WTC11 (cell line): ENCODE measurements around the gene UBAP2. TPM values are rescaled to one million over a fixed set of nuclear protein-coding genes. Genes with fewer than 3 reads are reported as not detected.

Experiments used
- ATAC-seq: fragments of 200-7000 bp; cut with Tn5 transposase; 2 replicates; pipeline ENCODE4 v1.10.0; 2021; ENCODE audit warnings: mild to moderate bottlenecking, moderate library complexity
- CTCF ChIA-PET: fragments of 300-600 bp; sonication (Branson Sonifier 250); formaldehyde crosslinking; loops from one replicate; lab custom pipeline; 2021; ENCODE audit warnings: antibody characterized with exemption; lab: Charles Lee
- POLR2A ChIA-PET: fragments of 350-600 bp; sonication (Branson Sonifier 250); formaldehyde crosslinking; loops from one replicate; lab custom pipeline; 2021; ENCODE audit warnings: antibody characterized with exemption; lab: Charles Lee
- DNase-seq: peaks from one replicate; pipeline ENCODE4 v3.0.0; 2021; ENCODE audit warnings: low spot score
- H3K27ac Mint-ChIP-seq: 2 replicates; pipeline ENCODE4 v1.8.0; 2021; ENCODE audit warnings: mixed read lengths
- H3K27me3 Mint-ChIP-seq: 2 replicates; pipeline ENCODE4 v1.8.0; 2021; ENCODE audit warnings: low read depth, mild to moderate bottlenecking, moderate library complexity, mixed read lengths
- H3K36me3 Mint-ChIP-seq: 2 replicates; pipeline ENCODE4 v1.8.0; 2021; ENCODE audit warnings: mixed read lengths
- H3K4me1 Mint-ChIP-seq: 2 replicates; pipeline ENCODE4 v1.8.0; 2022; ENCODE audit warnings: mixed read lengths
- H3K4me3 Mint-ChIP-seq: 2 replicates; pipeline ENCODE4 v1.8.0; 2021; ENCODE audit warnings: mild to moderate bottlenecking, moderate library complexity, mixed read lengths
- H3K9me3 Mint-ChIP-seq: 2 replicates; pipeline ENCODE4 v1.8.0; 2021; ENCODE audit warnings: mixed read lengths
- ARID4B ChIP-seq: sonication (generic); formaldehyde crosslinking; IDR thresholded peaks from 2 replicates; pipeline ENCODE4 v1.8.0; 2023; ENCODE audit warnings: missing genetic modification reagents, mild to moderate bottlenecking, borderline replicate concordance
- CBFB ChIP-seq: sonication (generic); formaldehyde crosslinking; IDR thresholded peaks from 2 replicates; pipeline ENCODE4 v1.8.1; 2022; ENCODE audit warnings: mild to moderate bottlenecking, low read depth, missing genetic modification reagents
- E2F5 ChIP-seq: sonication (generic); formaldehyde crosslinking; IDR thresholded peaks from 2 replicates; pipeline ENCODE4 v1.8.1; 2022; ENCODE audit warnings: mild to moderate bottlenecking, moderate library complexity, missing genetic modification reagents
- GRHL2 ChIP-seq: fragments of 250-450 bp; sonication (Bioruptor Pico); IDR thresholded peaks from 2 replicates; pipeline ENCODE4 v1.8.0; 2022; ENCODE audit warnings: mild to moderate bottlenecking, moderate library complexity; ENCODE audit not compliant: insufficient replicate concordance, severe bottlenecking
- IRF1 ChIP-seq: sonication (generic); formaldehyde crosslinking; IDR thresholded peaks from 2 replicates; pipeline ENCODE4 v1.8.0; 2023; ENCODE audit warnings: missing genetic modification reagents
- JUN ChIP-seq: sonication (generic); formaldehyde crosslinking; IDR thresholded peaks from 2 replicates; pipeline ENCODE4 v1.8.0; 2023; ENCODE audit warnings: mild to moderate bottlenecking, missing genetic modification reagents
- MYBL2 ChIP-seq: sonication (generic); formaldehyde crosslinking; IDR thresholded peaks from 2 replicates; pipeline ENCODE4 v1.8.1; 2023; ENCODE audit warnings: mild to moderate bottlenecking, moderate library complexity, missing genetic modification reagents
- NR1H2 ChIP-seq: sonication (generic); formaldehyde crosslinking; IDR thresholded peaks from 2 replicates; pipeline ENCODE4 v1.9.0; 2021; ENCODE audit warnings: mild to moderate bottlenecking, moderate library complexity, missing genetic modification reagents
- NR3C1 ChIP-seq: sonication (generic); formaldehyde crosslinking; conservative IDR thresholded peaks from 2 replicates; pipeline ENCODE4 v1.8.1; 2023; ENCODE audit warnings: low read depth, mild to moderate bottlenecking, missing genetic modification reagents
- PRRX2 ChIP-seq: fragments of 250-450 bp; sonication (Bioruptor Pico); IDR thresholded peaks from 2 replicates; pipeline ENCODE4 v1.8.0; 2021; ENCODE audit warnings: mild to moderate bottlenecking
- ZBTB21 ChIP-seq: sonication (generic); formaldehyde crosslinking; IDR thresholded peaks from 2 replicates; pipeline ENCODE4 v1.8.1; 2023; ENCODE audit warnings: mild to moderate bottlenecking, missing genetic modification reagents, borderline replicate concordance
- ZNF138 ChIP-seq: sonication (generic); formaldehyde crosslinking; conservative IDR thresholded peaks from 2 replicates; pipeline ENCODE4 v1.8.1; 2022; ENCODE audit warnings: mild to moderate bottlenecking, moderate library complexity, missing genetic modification reagents
- ZNF232 ChIP-seq: sonication (generic); formaldehyde crosslinking; IDR thresholded peaks from 2 replicates; pipeline ENCODE4 v1.8.0; 2022; ENCODE audit warnings: mild to moderate bottlenecking, missing genetic modification reagents
- ZNF281 ChIP-seq: sonication (generic); formaldehyde crosslinking; IDR thresholded peaks from 2 replicates; pipeline ENCODE4 v1.8.0; 2023; ENCODE audit warnings: mild to moderate bottlenecking, missing genetic modification reagents
- ZNF423 ChIP-seq: fragments of 250-450 bp; sonication (Bioruptor Pico); IDR thresholded peaks from 2 replicates; pipeline ENCODE4 v2.1.2; 2022; ENCODE audit warnings: mild to moderate bottlenecking, moderate library complexity
- ZNF671 ChIP-seq: fragments of 250-450 bp; sonication (Bioruptor Pico); IDR thresholded peaks from 2 replicates; pipeline ENCODE4 v1.8.0; 2021; ENCODE audit warnings: mild to moderate bottlenecking
- total RNA-seq: library from RNA; stranded (reverse); gene quantifications from 3 replicates; pipeline ENCODE4 v1.2.3, GENCODE V29; 2021
- TF ChIP-seq, protein P1 (sequence below): sonication (generic); formaldehyde crosslinking; IDR thresholded peaks from 2 replicates; pipeline ENCODE4 v1.8.1; 2022; ENCODE audit warnings: missing genetic modification reagents, borderline replicate concordance
- TF ChIP-seq, protein P2 (sequence below): fragments of 250-450 bp; sonication (Bioruptor Pico); IDR thresholded peaks from 2 replicates; pipeline ENCODE4 v1.9.0; 2021; ENCODE audit warnings: mild to moderate bottlenecking, borderline replicate concordance
- TF ChIP-seq, protein P3 (sequence below): sonication (generic); formaldehyde crosslinking; IDR thresholded peaks from 2 replicates; pipeline ENCODE4 v1.8.0; 2022; ENCODE audit warnings: mild to moderate bottlenecking, missing genetic modification reagents

Gene UBAP2
- total RNA-seq, 1 experiment from 2014 or later, result 63.9 TPM

DNA sequence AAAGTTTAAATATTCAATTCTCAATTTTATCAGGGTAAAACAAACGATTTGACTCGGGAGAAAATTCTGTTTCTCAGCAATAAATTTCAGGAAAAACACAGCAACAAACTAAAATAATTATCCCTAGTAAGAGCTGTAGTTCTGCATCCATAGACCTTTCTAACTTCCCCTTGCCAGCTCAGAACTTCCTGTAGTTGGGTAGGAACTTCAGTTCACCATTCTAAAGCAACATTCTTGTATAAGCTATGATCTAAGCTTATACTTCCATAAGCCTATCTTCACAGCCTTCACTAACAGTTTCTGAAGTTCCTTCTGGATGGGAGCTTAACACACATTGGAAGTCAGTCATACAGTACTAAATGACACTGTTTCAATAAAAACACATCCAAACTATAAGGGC lies 96.6 kb downstream of the UBAP2 start:
- H3K27ac Mint-ChIP-seq, result no peak overlapping the region
- ChIA-PET POLR2A (no interaction called here), CTCF (interaction anchor here (0.9 kb wide), 1 partner anchor 27 kb away, joined by 5 read pairs; no protein-coding TSS in a partner anchor)
- ATAC-seq (no peak), DNase-seq (no peak)
- no peaks in the 10 kb centered on the region for H3K4me1 Mint-ChIP-seq
- no peaks in the 10 kb centered on the region for H3K9me3 Mint-ChIP-seq
- H3K4me3 Mint-ChIP-seq, result no peak overlapping the region
- TF ChIP-seq ZBTB21 (CRISPR knock-in tag), result no peak
- TF ChIP-seq PRRX2 (CRISPR knock-in tag), result no peak
- TF ChIP-seq, protein P1, sequence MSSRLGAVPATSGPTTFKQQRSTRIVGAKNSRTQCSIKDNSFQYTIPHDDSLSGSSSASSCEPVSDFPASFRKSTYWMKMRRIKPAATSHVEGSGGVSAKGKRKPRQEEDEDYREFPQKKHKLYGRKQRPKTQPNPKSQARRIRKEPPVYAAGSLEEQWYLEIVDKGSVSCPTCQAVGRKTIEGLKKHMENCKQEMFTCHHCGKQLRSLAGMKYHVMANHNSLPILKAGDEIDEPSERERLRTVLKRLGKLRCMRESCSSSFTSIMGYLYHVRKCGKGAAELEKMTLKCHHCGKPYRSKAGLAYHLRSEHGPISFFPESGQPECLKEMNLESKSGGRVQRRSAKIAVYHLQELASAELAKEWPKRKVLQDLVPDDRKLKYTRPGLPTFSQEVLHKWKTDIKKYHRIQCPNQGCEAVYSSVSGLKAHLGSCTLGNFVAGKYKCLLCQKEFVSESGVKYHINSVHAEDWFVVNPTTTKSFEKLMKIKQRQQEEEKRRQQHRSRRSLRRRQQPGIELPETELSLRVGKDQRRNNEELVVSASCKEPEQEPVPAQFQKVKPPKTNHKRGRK (CRISPR knock-in tag), result no peak
- TF ChIP-seq CBFB, result no peak
- no peak for TF ChIP-seq IRF1 (CRISPR knock-in tag)
- TF ChIP-seq ZNF138, result no peak
- TF ChIP-seq, protein P2, sequence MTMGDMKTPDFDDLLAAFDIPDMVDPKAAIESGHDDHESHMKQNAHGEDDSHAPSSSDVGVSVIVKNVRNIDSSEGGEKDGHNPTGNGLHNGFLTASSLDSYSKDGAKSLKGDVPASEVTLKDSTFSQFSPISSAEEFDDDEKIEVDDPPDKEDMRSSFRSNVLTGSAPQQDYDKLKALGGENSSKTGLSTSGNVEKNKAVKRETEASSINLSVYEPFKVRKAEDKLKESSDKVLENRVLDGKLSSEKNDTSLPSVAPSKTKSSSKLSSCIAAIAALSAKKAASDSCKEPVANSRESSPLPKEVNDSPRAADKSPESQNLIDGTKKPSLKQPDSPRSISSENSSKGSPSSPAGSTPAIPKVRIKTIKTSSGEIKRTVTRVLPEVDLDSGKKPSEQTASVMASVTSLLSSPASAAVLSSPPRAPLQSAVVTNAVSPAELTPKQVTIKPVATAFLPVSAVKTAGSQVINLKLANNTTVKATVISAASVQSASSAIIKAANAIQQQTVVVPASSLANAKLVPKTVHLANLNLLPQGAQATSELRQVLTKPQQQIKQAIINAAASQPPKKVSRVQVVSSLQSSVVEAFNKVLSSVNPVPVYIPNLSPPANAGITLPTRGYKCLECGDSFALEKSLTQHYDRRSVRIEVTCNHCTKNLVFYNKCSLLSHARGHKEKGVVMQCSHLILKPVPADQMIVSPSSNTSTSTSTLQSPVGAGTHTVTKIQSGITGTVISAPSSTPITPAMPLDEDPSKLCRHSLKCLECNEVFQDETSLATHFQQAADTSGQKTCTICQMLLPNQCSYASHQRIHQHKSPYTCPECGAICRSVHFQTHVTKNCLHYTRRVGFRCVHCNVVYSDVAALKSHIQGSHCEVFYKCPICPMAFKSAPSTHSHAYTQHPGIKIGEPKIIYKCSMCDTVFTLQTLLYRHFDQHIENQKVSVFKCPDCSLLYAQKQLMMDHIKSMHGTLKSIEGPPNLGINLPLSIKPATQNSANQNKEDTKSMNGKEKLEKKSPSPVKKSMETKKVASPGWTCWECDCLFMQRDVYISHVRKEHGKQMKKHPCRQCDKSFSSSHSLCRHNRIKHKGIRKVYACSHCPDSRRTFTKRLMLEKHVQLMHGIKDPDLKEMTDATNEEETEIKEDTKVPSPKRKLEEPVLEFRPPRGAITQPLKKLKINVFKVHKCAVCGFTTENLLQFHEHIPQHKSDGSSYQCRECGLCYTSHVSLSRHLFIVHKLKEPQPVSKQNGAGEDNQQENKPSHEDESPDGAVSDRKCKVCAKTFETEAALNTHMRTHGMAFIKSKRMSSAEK (CRISPR knock-in tag), result no peak
- no peak for TF ChIP-seq JUN (CRISPR knock-in tag)
- TF ChIP-seq ZNF423 (CRISPR knock-in tag), result no peak
- no peak for TF ChIP-seq ZNF281
- no peak for TF ChIP-seq GRHL2
- H3K27me3 Mint-ChIP-seq, result no peaks in the 10 kb centered on the region
- H3K36me3 Mint-ChIP-seq, result peaks cover 66% of the 10 kb centered on the region

DNA sequence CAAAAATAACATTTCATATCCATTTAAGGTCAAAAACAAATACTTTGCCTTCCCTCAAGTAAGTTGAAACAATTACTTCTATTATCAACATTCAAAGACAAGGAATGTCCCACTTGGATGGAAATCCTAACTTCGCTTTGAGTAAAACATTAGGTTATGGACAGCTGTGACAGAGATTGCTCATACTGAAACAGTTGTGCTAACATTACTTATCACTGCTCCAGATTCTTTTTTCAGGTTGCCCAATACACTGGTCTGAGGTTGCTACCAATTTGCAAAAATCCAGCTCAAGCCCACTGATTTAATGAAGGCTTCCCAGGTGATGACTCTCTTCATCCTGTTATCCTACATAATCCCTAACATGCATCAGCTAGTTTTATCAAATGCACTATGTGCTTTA lies 98.3 kb downstream of the UBAP2 start:
- H3K27ac Mint-ChIP-seq, result no peak overlapping the region
- CTCF ChIA-PET, result interaction anchor here (1.0 to 1.4 kb wide), 2 partner anchors 25 to 27 kb away, joined by 3 read pairs; no protein-coding TSS in a partner anchor
- TF ChIP-seq E2F5 (CRISPR knock-in tag) (no peak), CBFB (no peak), ZNF138 (no peak), NR3C1 (CRISPR knock-in tag) (no peak), ZNF232 (CRISPR knock-in tag) (no peak), ZBTB21 (CRISPR knock-in tag) (no peak), ARID4B (CRISPR knock-in tag) (no peak), MYBL2 (CRISPR knock-in tag) (no peak), NR1H2 (CRISPR knock-in tag) (no peak), ZNF671 (no peak)
- TF ChIP-seq, protein P3, sequence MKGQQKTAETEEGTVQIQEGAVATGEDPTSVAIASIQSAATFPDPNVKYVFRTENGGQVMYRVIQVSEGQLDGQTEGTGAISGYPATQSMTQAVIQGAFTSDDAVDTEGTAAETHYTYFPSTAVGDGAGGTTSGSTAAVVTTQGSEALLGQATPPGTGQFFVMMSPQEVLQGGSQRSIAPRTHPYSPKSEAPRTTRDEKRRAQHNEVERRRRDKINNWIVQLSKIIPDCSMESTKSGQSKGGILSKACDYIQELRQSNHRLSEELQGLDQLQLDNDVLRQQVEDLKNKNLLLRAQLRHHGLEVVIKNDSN (CRISPR knock-in tag), result no peak

More for the DNA sequence above, 98.3 kb downstream of the UBAP2 start:
- Mint-ChIP-seq H3K4me3 (no peak overlapping the region), H3K27me3 (no peaks in the 10 kb centered on the region), H3K4me1 (no peaks in the 10 kb centered on the region), H3K36me3 (peaks cover 66% of the 10 kb centered on the region), H3K9me3 (peaks cover 3% of the 10 kb centered on the region; the same call in 1 of the 2 replicates)
- DNase-seq, result no peak
- POLR2A ChIA-PET, result no interaction called here
- ATAC-seq, result no peak
